Left ventricle myocardium superior (tissue), 1 donor: ENCODE results near the gene ZC3H12C. TPM values are rescaled to one million over a fixed set of nuclear protein-coding genes. Genes with fewer than 3 reads are reported as not detected.
A peak's percentile ranks its signal among the peaks of the same experiment; 100 is the strongest.

ENCODE experiments used
- ATAC-seq: fragments of 200-7000 bp; cut with Tn5 transposase; one replicate; pipeline ENCODE4 v1.9.1; 2020; ENCODE audit warnings: mild to moderate bottlenecking, moderate library complexity
- DNase-seq: peaks from one replicate; pipeline ENCODE4 v3.0.0-alpha.2; 2020
- intact Hi-C: fragments of 100-400 bp; cut with micrococcal nuclease; formaldehyde crosslinking; loops from one replicate; pipeline ENCODE4 v1.11.0; 2022
- total RNA-seq: library from RNA; stranded (reverse); fragmentation: NEBNext Ultra II Directional; extraction: Animal tissue kit (Norgen Biotek cat#: 25700); gene quantifications from one replicate; pipeline ENCODE4 v1.2.1, GENCODE V29; 2021
- donor health status: DM: no; HTN: yes; CAD: no; lungs with severe emphysema.

ZC3H12C gene
- total RNA-seq, 1 donor from 2014 or later = 18.3 TPM

- DNase-seq (no peak), ATAC-seq (peak; percentile 29)
- intact Hi-C loops = no loop called here
Observed at GRCh38 chr11:110128161-110128560, 35.0 kb downstream of the ZC3H12C start.

GRCh38 chr11:110130642-110131238 lies 37.5 kb downstream of the ZC3H12C start:
- DNase-seq (no peak), ATAC-seq (peak; percentile 47)
- intact Hi-C loops = no loop called here

GRCh38 chr11:110131386-110132123 lies 38.4 kb downstream of the ZC3H12C start:
- intact Hi-C loops = no loop called here
- DNase-seq (no peak), ATAC-seq (no peak)

- ATAC-seq (no peak), DNase-seq (no peak)
- intact Hi-C loops = no loop called here
Observed at GRCh38 chr11:110133160-110133559, 40.0 kb downstream of the ZC3H12C start.

- no peak for ATAC-seq
- no peak for DNase-seq
- intact Hi-C loops = no loop called here
Observed at GRCh38 chr11:110134110-110134509, 40.9 kb downstream of the ZC3H12C start.

GRCh38 chr11:110141812-110142211 lies 48.6 kb downstream of the ZC3H12C start:
- no peak for ATAC-seq
- DNase-seq = no peak
- intact Hi-C loops = no loop called here

- no peak for DNase-seq
- peak; percentile 53 for ATAC-seq
- intact Hi-C loops = no loop called here
Observed at GRCh38 chr11:110147962-110148709, 54.9 kb downstream of the ZC3H12C start.

GRCh38 chr11:110148775-110149744 lies 55.9 kb downstream of the ZC3H12C start:
- ATAC-seq (peak; percentile 70), DNase-seq (no peak)
- intact Hi-C loops = no loop called here

- intact Hi-C loops = no loop called here
- ATAC-seq (no peak), DNase-seq (no peak)
Observed at GRCh38 chr11:110152199-110152598, 59.0 kb downstream of the ZC3H12C start.

GRCh38 chr11:110153474-110153873 lies 60.3 kb downstream of the ZC3H12C start:
- DNase-seq = no peak
- intact Hi-C loops = no loop called here
- no peak for ATAC-seq

- intact Hi-C loops = no loop called here
Observed at GRCh38 chr11:110156503-110156902, 63.3 kb downstream of the ZC3H12C start.

GRCh38 chr11:110158317-110159200 lies 65.4 kb downstream of the ZC3H12C start:
- intact Hi-C loops = no loop called here
- no peak for ATAC-seq
- DNase-seq = no peak

More at GRCh38 chr11:110156503-110156902, 63.3 kb downstream of the ZC3H12C start:
- ATAC-seq = no peak
- no peak for DNase-seq

GRCh38 chr11:110159476-110159875 lies 66.3 kb downstream of the ZC3H12C start:
- DNase-seq (no peak), ATAC-seq (no peak)
- intact Hi-C loops = no loop called here

- intact Hi-C loops = no loop called here
- ATAC-seq = no peak
- no peak for DNase-seq
Observed at GRCh38 chr11:110160016-110160415, 66.8 kb downstream of the ZC3H12C start.

- intact Hi-C loops = no loop called here
- no peak for ATAC-seq
Observed at GRCh38 chr11:110160437-110160836, 67.2 kb downstream of the ZC3H12C start.

GRCh38 chr11:110161061-110161460 lies 67.9 kb downstream of the ZC3H12C start:
- intact Hi-C loops = no loop called here
- no peak for ATAC-seq
- no peak for DNase-seq

More at GRCh38 chr11:110160437-110160836, 67.2 kb downstream of the ZC3H12C start:
- no peak for DNase-seq

- intact Hi-C loops = no loop called here
- DNase-seq (no peak), ATAC-seq (no peak)
Observed at GRCh38 chr11:110162216-110162615, 69.0 kb downstream of the ZC3H12C start.
